HPDE6-E6E7 (cell line): ENCODE data around the gene FBXO31.
"Not testable (repeated sequence)": the region's sequence is repeated elsewhere in the genome, so short reads cannot be mapped to it uniquely, and the experiment has no call there.

Experiments
- DNase-seq: peaks from one replicate; pipeline ENCODE4 v3.0.0; 2011; ENCODE audit warnings: missing footprints; ENCODE audit errors: extremely low spot score

The FBXO31 gene

DNA sequence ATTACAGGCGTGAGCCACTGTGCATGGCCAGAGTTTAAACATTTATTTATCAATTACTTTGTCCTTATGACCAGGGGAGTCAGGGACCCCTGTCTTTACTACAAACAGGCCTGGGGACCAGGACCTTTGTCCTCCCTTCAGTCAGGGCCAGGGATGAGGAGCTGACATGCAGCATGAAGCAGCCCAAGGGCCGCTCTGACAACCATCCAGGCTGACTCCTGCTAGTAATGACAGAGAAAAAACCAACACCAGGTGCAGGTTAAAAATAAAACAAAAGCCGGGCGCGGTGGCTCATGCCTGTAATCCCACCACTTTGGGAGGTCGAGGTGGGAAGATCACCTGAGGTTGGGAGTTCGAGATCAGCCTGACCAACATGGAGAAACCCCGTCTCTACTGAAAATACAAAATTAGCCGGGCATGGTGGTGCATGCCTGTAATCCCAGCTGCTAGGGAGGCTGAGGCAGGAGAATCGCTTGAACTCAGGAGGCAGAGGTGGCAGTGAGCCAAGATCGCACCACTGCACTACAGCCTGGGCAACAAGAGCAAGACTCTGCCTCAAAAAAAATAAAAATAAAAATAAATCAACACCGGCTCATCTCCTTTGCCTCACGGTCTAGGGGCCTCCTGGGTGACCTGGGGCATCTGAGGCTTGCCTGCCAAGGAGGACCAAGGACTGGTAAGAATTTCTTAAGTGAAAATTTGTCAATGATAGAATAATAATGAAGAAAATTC is 20.6 kb downstream of the FBXO31 start:
- DNase-seq: not testable (repeated sequence)

DNA sequence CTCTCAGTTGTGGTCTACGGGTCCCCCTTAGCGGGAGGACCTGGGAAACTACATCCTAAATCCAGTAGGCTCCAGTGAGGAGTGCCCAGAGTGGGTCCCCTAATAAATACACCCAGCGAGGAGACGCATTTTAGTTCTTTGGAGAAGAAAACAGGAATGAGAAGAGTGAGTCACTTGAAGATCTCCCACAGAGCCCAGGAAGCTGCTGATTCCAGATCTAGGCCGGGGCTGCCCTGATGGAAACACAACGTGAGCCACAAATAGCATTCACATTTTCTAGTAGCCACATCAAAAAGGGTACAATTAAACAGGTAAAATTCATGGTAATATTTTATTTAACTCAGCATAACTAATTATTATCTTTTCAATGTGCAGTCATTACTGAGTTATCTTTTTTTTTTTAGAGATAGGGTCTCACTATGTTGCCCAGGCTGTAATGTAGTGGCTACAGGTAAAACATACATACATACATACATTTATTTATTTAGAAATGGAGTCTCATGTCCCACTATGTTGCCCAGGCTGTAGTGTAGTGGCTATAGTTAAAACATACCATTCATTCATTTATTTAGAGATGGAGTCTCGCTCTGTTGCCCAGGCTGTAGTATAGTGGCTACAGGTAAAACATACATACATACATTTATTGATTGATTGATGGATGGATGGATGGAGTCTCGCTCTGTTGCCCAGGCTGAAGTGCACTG is 21.5 kb downstream of the FBXO31 start:
- DNase-seq: no peak

DNA sequence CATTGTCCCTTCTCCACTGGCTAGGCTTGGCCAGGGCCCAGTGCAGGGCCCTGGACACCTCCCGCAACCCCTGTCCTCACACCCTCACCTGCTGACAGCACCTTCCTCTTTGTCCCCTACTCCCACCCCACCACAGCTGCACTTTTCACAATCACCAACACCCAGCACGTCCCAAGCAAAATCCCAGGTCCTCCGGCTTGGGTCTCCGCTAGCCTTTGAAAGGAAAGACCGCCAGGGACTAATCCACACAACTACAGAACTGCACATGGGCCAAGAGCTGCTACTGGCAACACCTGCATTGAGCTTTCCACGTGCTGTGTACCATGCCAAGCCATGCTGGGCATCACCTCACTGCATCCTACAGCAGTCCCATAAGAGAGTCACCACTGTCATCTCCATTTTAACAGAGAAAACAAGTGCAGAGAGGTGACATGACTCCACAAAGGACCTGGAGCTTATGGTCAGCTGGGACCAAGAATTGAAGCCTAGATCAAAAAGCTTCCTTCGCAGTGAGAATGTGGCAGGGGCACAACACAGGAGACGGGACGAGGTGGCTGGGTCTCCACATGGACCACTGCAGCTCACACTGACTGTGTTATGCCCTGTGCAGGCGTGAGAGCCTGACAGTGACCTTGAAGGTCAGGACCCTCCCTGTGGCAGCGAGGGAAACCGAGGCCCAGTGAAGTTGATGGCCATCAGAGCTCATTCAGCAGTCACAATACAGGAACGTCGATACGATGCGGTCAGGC is 22.5 kb downstream of the FBXO31 start:
- DNase-seq: no peak

DNA sequence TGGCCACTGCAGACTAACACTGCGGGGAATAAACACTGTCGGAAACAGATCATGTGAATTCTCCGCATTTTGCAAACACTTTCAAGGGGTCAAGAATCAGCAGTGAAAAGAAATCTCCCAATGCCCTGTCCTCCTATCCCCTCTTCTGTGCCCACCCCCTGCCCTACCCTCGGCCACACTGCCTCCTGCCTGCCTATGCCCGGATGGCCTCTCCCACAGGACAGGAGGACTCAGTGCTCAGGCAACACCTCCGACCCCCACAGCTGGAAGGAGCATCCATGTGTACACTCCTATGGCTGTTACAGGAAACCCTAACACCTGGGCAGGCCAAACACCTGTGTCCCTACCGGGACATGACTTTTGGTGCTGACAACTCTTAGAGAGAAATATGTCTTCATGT is 24.5 kb downstream of the FBXO31 start:
- no peak for DNase-seq

DNA sequence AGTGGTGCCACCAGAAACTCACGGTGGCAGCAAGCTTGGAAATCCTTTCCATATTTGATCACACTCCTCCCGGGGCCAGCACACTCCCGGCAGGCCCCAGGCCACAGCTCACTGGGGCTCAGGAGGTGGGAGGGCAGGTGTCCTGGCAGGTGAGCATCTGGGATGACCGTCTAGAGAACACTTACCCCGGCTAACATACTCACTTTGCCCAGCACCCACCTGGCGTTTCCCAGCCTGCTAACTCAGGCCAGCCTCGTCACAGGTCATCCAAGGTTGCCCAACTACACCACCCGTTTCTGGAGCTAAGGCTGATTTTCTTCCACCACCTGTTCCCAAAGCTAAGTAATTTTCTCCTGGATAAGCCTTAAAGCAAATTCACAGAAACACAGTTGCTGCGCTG is 24.9 kb downstream of the FBXO31 start:
- DNase-seq: no peak

DNA sequence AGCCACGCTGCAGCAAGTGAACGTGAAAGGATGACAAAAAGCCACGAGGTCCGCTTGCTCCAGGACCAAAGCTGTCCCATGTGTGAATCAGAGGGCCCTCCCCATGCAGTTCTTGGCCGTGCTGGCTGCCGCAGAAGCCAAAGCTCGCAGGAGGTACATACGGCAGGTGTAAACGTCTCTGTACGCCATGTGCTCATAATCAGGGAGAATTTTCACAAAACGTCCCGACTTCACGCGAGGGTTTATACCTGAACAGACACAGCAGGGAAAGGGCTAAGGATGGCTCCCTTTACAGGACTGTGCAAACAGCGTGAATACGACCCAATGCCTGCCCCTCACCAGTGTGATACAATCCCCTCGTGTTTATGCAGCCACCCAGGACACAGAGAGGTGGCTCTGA is 25.3 kb downstream of the FBXO31 start:
- no peak for DNase-seq

DNA sequence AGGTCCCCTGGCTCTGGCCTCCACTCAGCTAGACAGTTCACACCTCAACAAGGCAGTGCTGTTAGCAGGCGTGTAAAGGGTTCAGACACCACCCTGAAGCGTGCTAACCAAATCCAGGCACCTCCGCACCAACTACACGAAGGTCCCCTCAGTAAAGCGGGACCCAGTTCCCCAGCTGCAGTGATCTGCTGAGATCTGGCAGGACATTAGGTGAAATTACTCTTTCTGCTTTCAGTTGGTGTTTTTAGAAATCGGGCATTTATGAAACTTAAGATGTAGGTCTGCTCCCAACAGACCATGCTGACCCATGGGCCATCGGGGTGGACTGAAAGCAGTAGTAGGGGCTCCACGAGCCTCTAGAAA is 27.1 kb downstream of the FBXO31 start:
- DNase-seq: no peak

DNA sequence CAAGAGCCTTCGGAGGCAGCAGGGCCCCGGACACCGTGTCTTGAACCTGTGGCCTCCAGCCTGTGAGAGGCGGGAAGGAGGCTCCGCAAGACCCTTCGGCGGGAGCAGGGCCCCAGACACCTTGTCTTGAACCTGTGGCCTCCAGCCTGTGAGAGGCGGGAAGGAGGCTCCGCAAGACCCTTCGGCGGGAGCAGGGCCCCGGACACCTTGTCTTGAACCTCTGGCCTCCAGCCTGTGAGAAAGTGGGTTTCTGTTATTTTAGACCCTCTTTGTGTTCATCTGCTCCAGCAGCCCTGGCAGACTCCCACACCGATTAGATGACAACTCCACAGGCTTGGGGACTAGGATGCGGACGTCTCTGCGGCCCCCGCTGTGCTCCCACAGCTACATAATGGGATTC is 30.0 kb downstream of the FBXO31 start:
- DNase-seq: no peak

DNA sequence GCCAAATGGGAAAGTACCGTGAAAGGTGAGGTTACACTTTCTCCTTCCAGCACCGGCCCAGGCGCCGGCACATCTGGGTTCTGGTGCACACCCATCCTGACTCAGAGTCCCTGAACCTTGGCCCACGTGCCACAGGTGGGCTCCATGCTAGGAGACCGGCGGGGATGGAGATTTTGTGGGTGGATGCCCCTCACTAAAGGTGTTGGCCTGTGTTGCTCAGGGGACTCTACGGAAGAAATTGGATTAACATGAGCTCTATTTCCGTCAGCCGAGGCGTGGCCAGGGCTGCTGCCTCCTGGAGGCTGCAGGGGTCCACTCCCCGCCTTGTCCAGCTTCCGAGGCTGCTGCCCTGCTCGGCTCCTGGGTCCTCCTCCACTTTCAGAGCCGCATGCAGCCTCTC is 30.8 kb downstream of the FBXO31 start:
- no peak for DNase-seq

DNA sequence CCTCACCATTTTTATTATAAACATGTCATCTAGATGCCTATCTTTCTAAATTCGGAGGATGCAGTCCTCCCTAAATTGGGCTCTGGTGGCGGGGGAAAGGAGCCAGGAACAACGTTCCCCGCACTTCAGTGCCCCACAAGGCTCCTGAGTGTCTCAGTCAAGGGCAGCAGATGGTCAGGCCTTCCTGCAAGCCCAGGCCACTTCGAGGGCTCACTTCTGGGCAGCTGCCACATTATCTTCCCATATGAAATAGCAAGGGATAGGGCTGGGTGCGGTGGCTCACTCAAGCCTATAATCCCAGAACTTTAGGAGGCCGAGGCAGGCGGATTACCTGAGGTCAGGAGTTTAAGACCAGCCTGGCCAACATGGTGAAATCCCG is 32.3 kb downstream of the FBXO31 start:
- DNase-seq: no peak

DNA sequence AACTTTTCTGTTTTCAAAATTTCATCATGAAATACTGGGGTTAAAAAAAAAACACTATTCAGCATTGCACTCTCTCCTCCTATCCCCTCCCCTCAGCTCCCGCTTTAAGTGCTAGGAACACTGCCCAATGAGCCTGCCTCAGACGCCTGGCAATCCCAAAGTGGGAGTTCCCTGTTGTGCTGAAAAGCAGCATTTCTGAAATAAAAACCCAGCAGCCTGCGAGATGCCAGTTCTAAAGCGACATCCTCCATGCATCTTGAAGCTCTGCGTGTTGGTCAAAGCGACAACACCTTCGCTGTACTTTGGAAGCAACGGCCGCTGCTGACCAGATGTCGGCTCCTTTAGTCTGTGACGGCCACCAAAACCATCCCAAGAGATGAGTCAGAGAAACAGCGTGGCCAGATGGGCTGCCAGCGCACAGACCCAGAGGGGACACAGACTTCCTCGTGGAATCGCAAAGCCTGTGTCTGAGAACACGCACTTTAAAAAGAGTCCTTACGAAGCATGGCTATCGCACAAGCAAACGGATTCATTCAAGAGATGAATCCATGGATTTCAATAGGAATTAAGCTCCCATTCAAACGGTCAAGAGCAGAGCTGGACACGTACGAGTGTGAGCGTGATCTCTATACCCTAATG is 32.8 kb downstream of the FBXO31 start:
- DNase-seq: no peak

DNA sequence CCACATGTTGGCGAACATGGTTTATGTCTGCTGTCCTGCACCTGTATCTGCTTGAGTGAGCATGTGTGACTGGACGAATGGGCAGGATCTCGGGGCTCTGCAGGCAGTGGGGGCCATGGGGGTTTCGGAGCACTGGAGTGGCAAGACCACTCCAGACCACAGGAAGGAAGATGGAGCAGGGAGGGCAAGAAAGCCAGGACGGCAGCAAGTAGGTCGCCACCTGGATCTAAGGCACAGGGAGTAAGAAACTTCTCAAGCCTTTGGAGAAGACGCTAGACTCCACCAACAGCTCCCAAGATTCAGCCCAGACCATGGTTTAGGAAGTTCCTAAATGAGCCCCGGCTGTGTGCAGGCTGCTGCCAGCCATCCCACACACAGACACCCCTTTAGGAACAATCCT is 33.5 kb downstream of the FBXO31 start:
- no peak for DNase-seq

DNA sequence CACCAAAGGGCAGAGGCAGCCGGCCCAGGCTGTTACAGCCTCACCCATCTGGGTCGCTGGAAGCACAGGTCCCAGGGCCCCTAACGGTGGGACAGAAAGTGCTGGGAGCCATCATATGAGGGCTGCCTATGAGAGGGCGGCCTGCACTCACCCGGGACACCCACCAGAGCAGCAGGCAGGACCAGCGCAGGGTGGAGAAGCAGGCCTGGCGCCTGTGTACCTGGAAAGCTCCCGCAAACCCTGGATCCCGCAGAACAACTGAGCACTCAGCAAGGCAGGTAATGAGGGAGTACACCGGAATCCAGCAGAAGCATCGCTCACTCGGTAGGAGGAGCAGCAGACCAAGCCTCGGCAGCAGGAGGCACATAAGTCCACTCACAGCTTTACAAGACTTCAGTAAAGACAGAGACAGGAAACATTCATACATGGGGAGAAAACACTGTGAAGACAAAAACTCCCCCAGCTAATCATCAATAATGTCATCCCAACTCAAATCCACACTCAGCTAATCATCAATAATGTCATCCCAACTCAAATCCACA is 34.9 kb downstream of the FBXO31 start:
- DNase-seq: no peak

DNA sequence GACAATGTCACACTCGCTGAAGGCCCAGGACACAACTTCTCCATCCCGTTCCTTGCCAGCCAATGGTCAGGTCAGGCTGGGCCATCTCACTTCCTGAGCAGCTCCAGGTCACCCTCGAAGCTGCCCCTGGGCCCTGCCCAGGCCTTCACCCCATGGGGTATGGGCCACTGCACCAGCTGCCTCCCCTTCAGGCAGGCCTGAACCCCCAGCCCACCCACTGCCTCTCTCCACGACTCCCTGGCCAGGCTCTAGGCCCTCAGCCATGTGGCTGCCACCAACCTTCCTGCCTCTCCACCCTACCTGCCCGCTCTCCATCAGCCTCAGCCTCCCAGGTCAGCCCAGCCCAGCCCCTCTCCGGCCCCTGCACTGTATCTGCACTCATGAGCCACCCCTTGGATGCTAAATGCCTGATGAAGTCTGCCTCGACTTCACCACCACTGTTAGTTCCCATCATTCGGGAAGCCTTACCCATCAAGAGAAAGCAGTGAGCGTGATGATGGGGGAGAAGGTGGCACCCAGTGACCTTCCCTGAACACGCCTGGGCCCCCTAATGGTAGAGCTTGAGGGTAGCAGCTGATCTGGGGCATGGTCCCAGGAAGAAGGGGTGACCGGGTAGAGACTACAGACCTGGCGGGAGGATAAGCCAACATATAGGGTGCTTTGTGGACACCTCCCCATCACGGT is 35.5 kb downstream of the FBXO31 start:
- DNase-seq: no peak

DNA sequence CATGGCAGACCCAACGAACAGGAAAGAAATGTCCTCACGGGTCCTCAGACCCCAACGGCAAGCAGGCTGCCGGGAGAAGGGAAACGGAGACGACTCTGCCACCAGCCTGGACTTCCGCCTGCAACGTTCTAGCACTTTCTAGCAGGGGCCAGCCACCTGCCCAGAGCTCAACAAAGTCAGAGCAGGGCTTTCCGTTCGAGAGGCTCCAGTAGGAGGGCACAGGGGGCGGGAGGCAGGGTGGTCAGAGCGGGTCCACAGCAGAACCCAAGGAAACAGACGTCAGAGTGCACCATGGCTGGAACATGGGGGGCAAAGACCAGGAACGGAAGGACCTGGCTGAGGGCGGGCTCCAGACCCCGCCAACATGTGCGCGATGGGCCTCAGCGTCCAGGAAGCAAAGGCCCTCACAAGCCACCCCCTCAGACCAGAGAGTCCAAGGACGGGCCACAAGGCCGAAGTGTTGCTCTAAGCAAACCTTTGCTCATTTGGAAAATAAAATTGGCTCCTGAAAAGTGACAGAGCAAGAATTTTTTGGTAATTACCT is 37.0 kb downstream of the FBXO31 start:
- DNase-seq: no peak

DNA sequence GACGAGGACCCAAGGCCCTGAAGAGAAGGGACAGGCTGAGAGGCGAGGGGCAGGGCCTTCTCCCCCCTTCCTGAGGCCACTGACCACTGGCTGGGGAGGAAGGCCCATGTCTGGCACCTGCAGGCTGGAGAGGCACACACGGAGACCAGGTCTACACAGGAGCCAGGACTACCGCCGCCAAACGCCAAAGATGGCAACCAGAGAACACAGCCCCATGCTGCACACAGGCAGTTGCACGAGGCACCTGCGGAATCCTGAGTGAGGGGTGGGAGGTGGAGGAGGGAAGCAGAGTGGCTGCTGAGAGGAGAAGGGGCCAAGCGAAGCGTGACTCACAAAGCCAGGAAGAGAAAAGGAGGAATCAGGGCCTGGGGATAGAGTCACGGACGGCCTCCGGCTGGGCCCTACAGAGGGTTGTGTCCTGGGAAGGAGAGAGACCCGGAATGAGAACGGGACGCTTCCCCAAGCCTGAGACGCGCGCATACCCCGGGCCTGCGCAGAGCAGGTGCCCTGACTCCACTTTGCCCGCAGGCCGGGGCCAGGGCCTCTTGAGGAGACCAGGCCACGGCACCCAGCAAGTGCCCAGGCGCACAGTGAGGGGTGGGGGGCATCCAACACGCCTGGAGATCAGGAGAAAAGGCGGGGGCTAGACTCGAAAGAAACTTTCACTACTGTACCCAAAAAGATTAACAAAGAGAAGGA is 37.7 kb downstream of the FBXO31 start:
- DNase-seq: no peak

DNA sequence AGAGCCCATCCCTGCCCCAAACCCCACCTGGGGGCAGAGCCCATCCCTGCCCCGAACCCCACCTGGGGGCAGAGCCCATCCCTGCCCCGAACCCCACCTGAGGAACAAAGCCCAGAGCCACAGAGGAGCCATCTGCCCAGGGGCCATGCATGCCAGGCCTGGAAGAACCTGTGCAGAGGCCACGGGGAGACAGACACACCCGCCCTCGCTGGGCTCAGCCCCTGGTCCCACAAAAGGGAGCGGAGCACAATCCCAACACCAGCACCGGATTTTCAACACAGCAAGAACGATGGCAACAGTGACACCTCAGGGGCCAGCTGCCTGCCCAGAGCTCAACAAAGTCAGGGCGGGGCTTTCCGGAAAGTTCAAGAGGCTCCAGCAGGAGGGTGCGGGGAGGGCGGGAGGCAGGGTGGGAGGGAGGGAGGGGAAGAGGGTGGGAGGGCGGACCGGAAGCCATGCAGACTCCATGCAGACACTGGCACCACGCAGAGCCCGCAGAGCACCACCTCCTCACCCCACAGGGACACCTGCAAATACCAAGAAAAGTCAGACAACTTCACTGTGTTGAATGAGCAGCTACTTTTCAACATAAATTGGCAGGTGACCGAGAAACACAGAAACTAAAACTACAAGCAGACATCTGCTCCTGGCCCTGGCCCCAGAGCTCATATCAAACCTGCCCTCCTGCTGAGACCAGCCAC is 38.5 kb downstream of the FBXO31 start:
- no peak for DNase-seq

DNA sequence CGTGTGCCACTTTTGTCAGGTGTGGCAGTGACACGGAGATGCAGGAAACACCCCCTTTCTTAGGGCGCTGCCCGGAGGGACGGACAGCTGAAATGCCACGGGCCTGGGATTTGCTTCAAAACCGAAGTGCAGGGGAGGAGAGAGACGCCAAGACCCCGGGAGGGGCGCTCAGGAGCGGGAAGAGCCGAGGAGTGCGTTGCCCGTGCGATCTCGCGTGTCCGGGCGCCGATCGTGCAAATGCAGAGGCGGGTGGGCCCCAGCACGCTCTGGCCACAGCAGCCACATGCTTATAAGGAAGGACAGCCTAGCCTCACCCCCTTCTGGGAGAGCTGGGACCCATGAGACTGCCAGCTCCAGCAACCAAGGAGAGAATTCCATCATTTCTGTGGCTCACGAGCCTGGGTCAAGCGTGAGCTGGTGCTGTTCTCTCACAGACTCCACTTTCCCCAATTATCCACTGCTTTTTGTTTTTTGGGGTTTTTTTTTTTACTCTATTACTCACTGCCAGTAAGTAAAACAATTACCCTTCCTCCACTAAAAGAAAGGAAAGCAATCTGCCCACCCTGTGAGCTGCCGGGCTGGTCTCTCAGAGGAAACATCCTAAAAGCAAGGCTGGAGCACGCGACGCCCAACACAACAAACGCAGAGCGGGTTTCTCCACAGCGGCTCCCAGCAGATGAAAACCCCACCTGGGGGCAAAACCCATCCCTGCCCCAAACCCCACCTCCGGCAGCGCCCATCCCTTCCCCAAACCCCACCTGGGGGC is 39.2 kb downstream of the FBXO31 start:
- no peak for DNase-seq

DNA sequence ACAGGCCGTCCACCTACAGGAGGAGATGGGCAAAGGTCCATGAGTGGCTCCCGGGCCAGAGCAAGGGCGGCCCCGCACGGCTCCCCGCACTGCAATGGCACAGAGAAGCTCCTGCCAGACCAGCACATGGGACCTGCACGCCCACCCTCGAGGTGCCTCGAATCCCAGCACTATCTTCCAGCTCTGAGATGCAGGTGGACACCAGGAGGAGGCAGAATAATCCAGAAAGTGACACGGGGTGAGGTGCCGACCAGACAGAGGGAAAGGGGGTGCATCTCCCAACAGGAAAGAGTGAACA is 39.9 kb downstream of the FBXO31 start:
- no peak for DNase-seq
